H9 (cell line): ENCODE data around the gene LPCAT2. TPM values are rescaled to one million over a fixed set of nuclear protein-coding genes. Genes with fewer than 3 reads are reported as not detected.

Source experiments
- DNase-seq: peaks from one replicate; pipeline ENCODE4 v3.0.0-alpha.2; 2017
- H2AFZ ChIP-seq: one replicate; pipeline ENCODE4 v1.6.1; 2013; ENCODE audit warnings: mild to moderate bottlenecking, low read length, control low read depth, moderate library complexity
- H2AK5ac ChIP-seq: 2 replicates; pipeline ENCODE4 v1.6.1; 2013; ENCODE audit warnings: low read length, control low read depth, mixed read lengths; ENCODE audit not compliant: insufficient read length
- H2BK120ac ChIP-seq: one replicate; pipeline ENCODE4 v1.6.1; 2013; ENCODE audit warnings: low read depth, mild to moderate bottlenecking, low read length, control low read depth, inconsistent platforms; ENCODE audit not compliant: poor library complexity, severe bottlenecking
- H2BK12ac ChIP-seq: 2 replicates; pipeline ENCODE4 v1.6.1; 2013; ENCODE audit warnings: low read length, control low read depth, mixed read lengths, low read depth; ENCODE audit not compliant: insufficient read length
- H2BK15ac ChIP-seq: 2 replicates; pipeline ENCODE4 v1.6.1; 2013; ENCODE audit warnings: low read depth, low read length, control low read depth
- H2BK20ac ChIP-seq: one replicate; pipeline ENCODE4 v1.6.1; 2013; ENCODE audit warnings: low read depth, mild to moderate bottlenecking, low read length, control low read depth, inconsistent platforms; ENCODE audit not compliant: poor library complexity, severe bottlenecking
- H2BK5ac ChIP-seq: 2 replicates; pipeline ENCODE4 v1.6.1; 2013; ENCODE audit warnings: low read length, control low read depth, mixed read lengths; ENCODE audit not compliant: insufficient read length
- H3K14ac ChIP-seq: 2 replicates; pipeline ENCODE4 v1.6.1; 2013; ENCODE audit warnings: low read length, control low read depth; ENCODE audit not compliant: insufficient read depth
- H3K18ac ChIP-seq: 2 replicates; pipeline ENCODE4 v1.6.1; 2013; ENCODE audit warnings: low read depth, mild to moderate bottlenecking, mixed read lengths, low read length, control low read depth; ENCODE audit not compliant: insufficient read length
- H3K23ac ChIP-seq: 2 replicates; pipeline ENCODE4 v1.6.1; 2013; ENCODE audit warnings: low read length, control low read depth, mixed read lengths, low read depth; ENCODE audit not compliant: insufficient read length
- H3K23me2 ChIP-seq: 2 replicates; pipeline ENCODE4 v1.6.1; 2013; ENCODE audit warnings: low read depth, mild to moderate bottlenecking, mixed read lengths, low read length, control low read depth; ENCODE audit not compliant: insufficient read length, poor library complexity, severe bottlenecking
- H3K27ac ChIP-seq: 2 replicates; pipeline ENCODE4 v1.5.1; 2013; ENCODE audit warnings: low read length, control low read depth, mixed read lengths, low read depth; ENCODE audit not compliant: insufficient read length
- H3K27me3 ChIP-seq: 2 replicates; pipeline ENCODE4 v1.6.1; 2013; ENCODE audit warnings: low read length, control low read depth, inconsistent platforms; ENCODE audit not compliant: insufficient read depth
- H3K4ac ChIP-seq: 2 replicates; pipeline ENCODE4 v1.6.1; 2013; ENCODE audit warnings: low read depth, mild to moderate bottlenecking, control low read depth, inconsistent platforms, low read length, moderate library complexity
- H3K4me1 ChIP-seq: 2 replicates; pipeline ENCODE4 v1.6.1; 2013; ENCODE audit warnings: low read length, control low read depth, inconsistent platforms; ENCODE audit not compliant: insufficient read depth
- H3K4me2 ChIP-seq: 2 replicates; pipeline ENCODE4 v1.6.1; 2013; ENCODE audit warnings: low read length, control low read depth, mixed read lengths; ENCODE audit not compliant: insufficient read length, insufficient read depth
- H3K56ac ChIP-seq: 2 replicates; pipeline ENCODE4 v1.6.1; 2013; ENCODE audit warnings: low read depth, mild to moderate bottlenecking, mixed read lengths, low read length, control low read depth; ENCODE audit not compliant: insufficient read length
- H3K79me1 ChIP-seq: 2 replicates; pipeline ENCODE4 v1.6.1; 2013; ENCODE audit warnings: low read depth, mild to moderate bottlenecking, moderate library complexity, low read length, control low read depth, inconsistent platforms; ENCODE audit not compliant: insufficient read depth, poor library complexity, severe bottlenecking
- H3K79me2 ChIP-seq: 2 replicates; pipeline ENCODE4 v1.6.1; 2013; ENCODE audit warnings: low read length, control low read depth, inconsistent platforms; ENCODE audit not compliant: insufficient read depth
- H3K9ac ChIP-seq: 2 replicates; pipeline ENCODE4 v1.6.1; 2013; ENCODE audit warnings: low read length, control low read depth, mixed read lengths; ENCODE audit not compliant: insufficient read length; ENCODE audit errors: extremely low read depth
- H3K9me3 ChIP-seq: one replicate; pipeline ENCODE4 v1.6.1; 2013; ENCODE audit warnings: low read depth, low read length, inconsistent platforms; ENCODE audit not compliant: control insufficient read depth
- H3T11ph ChIP-seq: one replicate; pipeline ENCODE4 v1.6.1; 2013; ENCODE audit warnings: mild to moderate bottlenecking, low read length, control low read depth, inconsistent platforms
- H4K20me1 ChIP-seq: one replicate; pipeline ENCODE4 v1.6.1; 2013; ENCODE audit not compliant: control insufficient read depth, insufficient read length, insufficient read depth
- H4K5ac ChIP-seq: 2 replicates; pipeline ENCODE4 v1.6.1; 2013; ENCODE audit warnings: low read depth, mild to moderate bottlenecking, mixed read lengths, low read length, control low read depth; ENCODE audit not compliant: insufficient read length
- H4K8ac ChIP-seq: replicated peaks from 2 replicates; pipeline ENCODE4 v1.6.1; 2013; ENCODE audit warnings: low read length, control low read depth, mixed read lengths, low read depth; ENCODE audit not compliant: insufficient read length
- H4K91ac ChIP-seq: 2 replicates; pipeline ENCODE4 v1.6.1; 2013; ENCODE audit warnings: low read depth, mild to moderate bottlenecking, moderate library complexity, mixed read lengths, low read length, control low read depth; ENCODE audit not compliant: insufficient read length
- H3K27ac Mint-ChIP-seq, 3 experiments: 2 replicates in 2 of 3; 3 replicates in 1 of 3; pipeline ENCODE4 v1.8.0; 2020 to 2021; ENCODE audit warnings: mixed read lengths in 3 of 3, mild to moderate bottlenecking in 1 of 3, moderate library complexity in 1 of 3
- H3K27me3 Mint-ChIP-seq: 2 replicates; pipeline ENCODE4 v1.8.0; 2021; ENCODE audit warnings: low read depth, mild to moderate bottlenecking, moderate library complexity, mixed read lengths
- H3K36me3 Mint-ChIP-seq, 3 experiments: 2 replicates in 2 of 3; 3 replicates in 1 of 3; pipeline ENCODE4 v1.8.0; 2020 to 2021; ENCODE audit warnings: low read depth in 3 of 3, mixed read lengths in 3 of 3; ENCODE audit not compliant: insufficient read depth in 1 of 3
- H3K4me1 Mint-ChIP-seq, 2 experiments: 2 replicates each; pipeline ENCODE4 v1.8.0; 2020; ENCODE audit warnings: mixed read lengths in 2 of 2
- H3K4me3 Mint-ChIP-seq, 2 experiments: 2 replicates in 1 of 2; 3 replicates in 1 of 2; pipeline ENCODE4 v1.8.0; 2020 to 2021; ENCODE audit warnings: mild to moderate bottlenecking in 2 of 2, mixed read lengths in 2 of 2, moderate library complexity in 1 of 2
- H3K9me3 Mint-ChIP-seq, 2 experiments: 2 replicates in 1 of 2; 3 replicates in 1 of 2; pipeline ENCODE4 v1.8.0; 2020; ENCODE audit warnings: mild to moderate bottlenecking in 2 of 2, mixed read lengths in 2 of 2, moderate library complexity in 1 of 2
- total RNA-seq: library from RNA; stranded (reverse); gene quantifications from 2 replicates; pipeline ENCODE4 v1.2.1, GENCODE V29; 2021
- TF ChIP-seq, protein P1 (sequence below): fragments of 200-600 bp; sonication (generic); conservative IDR thresholded peaks from 3 replicates; pipeline ENCODE4 v1.8.0; 2021; ENCODE audit warnings: antibody characterized with exemption, mild to moderate bottlenecking

The LPCAT2 gene
- total RNA-seq, 1 experiment from 2014 or later, result 2.8 TPM

DNA sequence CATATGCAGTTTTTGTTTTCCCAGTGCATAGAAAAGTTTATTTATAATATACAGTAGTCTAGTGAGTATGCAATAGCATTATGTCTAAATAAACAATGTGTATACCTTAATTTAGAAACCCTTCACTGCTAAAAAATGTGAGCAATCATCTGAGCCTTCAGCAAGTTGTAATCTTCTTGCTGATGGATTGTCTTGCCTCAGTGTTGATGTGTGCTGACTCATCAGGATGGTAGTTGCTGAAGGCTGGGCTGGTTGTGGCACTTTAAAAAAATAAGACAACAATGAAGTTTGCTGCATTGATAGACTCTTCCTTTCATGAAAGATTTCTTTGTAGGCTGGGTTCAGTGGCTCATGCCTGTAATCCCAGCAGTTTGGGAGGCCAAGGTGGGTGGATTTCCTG lies 43.7 kb downstream of the LPCAT2 start:
- H3K23ac ChIP-seq, result no peak overlapping the region
- H2BK12ac ChIP-seq, result no peak overlapping the region
- H3K27me3 ChIP-seq, result no peaks in the 10 kb centered on the region
- no peak overlapping the region for H2BK120ac ChIP-seq
- H2BK15ac ChIP-seq, result no peak overlapping the region
- no peak overlapping the region for H3K18ac ChIP-seq
- H3K4me2 ChIP-seq, result no peak overlapping the region
- H3K4me3 Mint-ChIP-seq, result no peak overlapping the region
- no peaks in the 10 kb centered on the region for H3K79me1 ChIP-seq
- no peak overlapping the region for H3K27ac ChIP-seq
- no peak overlapping the region for H2AFZ ChIP-seq
- H3K56ac ChIP-seq, result no peak overlapping the region
- no peak overlapping the region for H4K8ac ChIP-seq
- no peak for DNase-seq
- H3T11ph ChIP-seq, result no peak overlapping the region
- H3K4ac ChIP-seq, result no peak overlapping the region
- no peaks in the 10 kb centered on the region for H3K9me3 Mint-ChIP-seq
- no peaks in the 10 kb centered on the region for H3K9me3 ChIP-seq
- H2AK5ac ChIP-seq, result no peak overlapping the region
- no peaks in the 10 kb centered on the region for H3K4me1 ChIP-seq
- no peaks in the 10 kb centered on the region for H3K79me2 ChIP-seq
- H3K36me3 Mint-ChIP-seq, result peaks cover 0 to 2% (median 0%) of the 10 kb centered on the region in 3 experiments; a peak in 2 of 7 replicates
- no peak overlapping the region for H2BK5ac ChIP-seq
- H3K27ac Mint-ChIP-seq, result no peak overlapping the region
- H2BK20ac ChIP-seq, result no peak overlapping the region
- no peak overlapping the region for H3K14ac ChIP-seq
- no peaks in the 10 kb centered on the region for H3K27me3 Mint-ChIP-seq
- H4K5ac ChIP-seq, result no peak overlapping the region
- H4K20me1 ChIP-seq, result no peaks in the 10 kb centered on the region
- no peak overlapping the region for H3K9ac ChIP-seq
- TF ChIP-seq, protein P1, sequence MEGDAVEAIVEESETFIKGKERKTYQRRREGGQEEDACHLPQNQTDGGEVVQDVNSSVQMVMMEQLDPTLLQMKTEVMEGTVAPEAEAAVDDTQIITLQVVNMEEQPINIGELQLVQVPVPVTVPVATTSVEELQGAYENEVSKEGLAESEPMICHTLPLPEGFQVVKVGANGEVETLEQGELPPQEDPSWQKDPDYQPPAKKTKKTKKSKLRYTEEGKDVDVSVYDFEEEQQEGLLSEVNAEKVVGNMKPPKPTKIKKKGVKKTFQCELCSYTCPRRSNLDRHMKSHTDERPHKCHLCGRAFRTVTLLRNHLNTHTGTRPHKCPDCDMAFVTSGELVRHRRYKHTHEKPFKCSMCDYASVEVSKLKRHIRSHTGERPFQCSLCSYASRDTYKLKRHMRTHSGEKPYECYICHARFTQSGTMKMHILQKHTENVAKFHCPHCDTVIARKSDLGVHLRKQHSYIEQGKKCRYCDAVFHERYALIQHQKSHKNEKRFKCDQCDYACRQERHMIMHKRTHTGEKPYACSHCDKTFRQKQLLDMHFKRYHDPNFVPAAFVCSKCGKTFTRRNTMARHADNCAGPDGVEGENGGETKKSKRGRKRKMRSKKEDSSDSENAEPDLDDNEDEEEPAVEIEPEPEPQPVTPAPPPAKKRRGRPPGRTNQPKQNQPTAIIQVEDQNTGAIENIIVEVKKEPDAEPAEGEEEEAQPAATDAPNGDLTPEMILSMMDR, result no peak
- no peak overlapping the region for H4K91ac ChIP-seq
- no peaks in the 10 kb centered on the region for H3K23me2 ChIP-seq
- H3K4me1 Mint-ChIP-seq, result no peaks in the 10 kb centered on the region
